ENCODE data around the gene COL17A1.

The COL17A1 gene

GRCh38 chr10:103998805-103999204 lies 86.9 kb downstream of the COL17A1 start:
- no peak overlapping the region for H3K27ac ChIP-seq
- TF ChIP-seq, protein P1, sequence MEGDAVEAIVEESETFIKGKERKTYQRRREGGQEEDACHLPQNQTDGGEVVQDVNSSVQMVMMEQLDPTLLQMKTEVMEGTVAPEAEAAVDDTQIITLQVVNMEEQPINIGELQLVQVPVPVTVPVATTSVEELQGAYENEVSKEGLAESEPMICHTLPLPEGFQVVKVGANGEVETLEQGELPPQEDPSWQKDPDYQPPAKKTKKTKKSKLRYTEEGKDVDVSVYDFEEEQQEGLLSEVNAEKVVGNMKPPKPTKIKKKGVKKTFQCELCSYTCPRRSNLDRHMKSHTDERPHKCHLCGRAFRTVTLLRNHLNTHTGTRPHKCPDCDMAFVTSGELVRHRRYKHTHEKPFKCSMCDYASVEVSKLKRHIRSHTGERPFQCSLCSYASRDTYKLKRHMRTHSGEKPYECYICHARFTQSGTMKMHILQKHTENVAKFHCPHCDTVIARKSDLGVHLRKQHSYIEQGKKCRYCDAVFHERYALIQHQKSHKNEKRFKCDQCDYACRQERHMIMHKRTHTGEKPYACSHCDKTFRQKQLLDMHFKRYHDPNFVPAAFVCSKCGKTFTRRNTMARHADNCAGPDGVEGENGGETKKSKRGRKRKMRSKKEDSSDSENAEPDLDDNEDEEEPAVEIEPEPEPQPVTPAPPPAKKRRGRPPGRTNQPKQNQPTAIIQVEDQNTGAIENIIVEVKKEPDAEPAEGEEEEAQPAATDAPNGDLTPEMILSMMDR (IDR thresholded peaks at IDR 0.05): no peak
- TF ChIP-seq ZFX (IDR thresholded peaks at IDR 0.05; ENCODE audit: borderline replicate concordance): no peak

DNA sequence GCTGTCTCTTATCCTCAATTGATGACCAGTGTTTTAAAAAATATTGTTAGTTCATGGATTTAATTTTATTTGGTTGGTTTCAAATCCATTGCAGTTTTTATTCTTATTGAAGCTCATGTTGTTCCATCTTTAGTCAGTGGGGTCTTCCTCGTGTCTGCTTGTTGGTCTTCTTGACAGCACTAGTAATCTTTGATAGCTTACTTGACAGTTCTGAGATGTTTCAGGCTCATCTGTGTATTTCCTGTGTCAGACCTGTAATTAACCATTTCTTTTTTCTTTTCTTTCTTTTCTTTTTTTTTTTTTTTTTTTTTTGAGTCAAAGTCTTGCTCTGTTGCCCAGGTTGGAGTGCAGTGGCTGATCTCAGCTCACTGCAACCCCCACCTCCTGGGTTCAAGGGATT lies 90.5 kb downstream of the COL17A1 start:
- TF ChIP-seq, protein P1 (IDR thresholded peaks at IDR 0.05): no peak
- no peak for TF ChIP-seq ZFX (IDR thresholded peaks at IDR 0.05; ENCODE audit: borderline replicate concordance)
- H3K27ac ChIP-seq: no peak overlapping the region

DNA sequence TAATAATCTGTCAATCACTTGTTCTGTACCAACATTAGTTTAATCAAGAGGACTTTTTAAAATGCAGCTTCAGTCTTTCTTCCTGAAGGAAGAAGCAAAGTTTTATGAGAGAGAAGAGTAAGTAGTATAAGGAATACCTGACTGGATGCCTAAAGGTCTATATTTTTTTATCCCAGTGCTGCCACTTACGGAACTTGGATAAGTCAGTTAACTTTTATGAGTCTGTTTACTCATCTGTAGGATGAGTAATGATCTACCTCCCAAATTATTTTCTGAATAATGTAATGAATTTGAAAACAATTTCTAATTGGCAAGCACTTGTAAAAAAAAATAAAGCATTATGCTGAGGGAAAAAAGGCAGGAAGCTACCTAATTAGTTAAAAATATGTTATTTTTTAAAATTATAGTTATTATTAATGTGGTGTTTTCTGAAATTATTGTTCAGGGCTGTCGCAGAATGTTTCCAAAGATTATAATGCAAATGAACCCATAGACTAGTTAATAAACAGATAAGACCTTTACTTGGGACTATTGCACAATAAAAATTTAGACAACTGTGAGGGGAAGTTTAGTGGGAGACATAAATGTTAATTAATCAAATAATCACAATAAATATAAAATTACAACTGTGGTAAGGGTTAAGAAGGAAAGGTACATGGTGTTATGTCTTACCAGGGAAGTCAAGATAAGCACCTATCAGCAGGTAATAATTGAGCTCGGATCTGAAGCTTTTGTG lies 94.1 kb downstream of the COL17A1 start:
- H3K27ac ChIP-seq: no peak overlapping the region
- TF ChIP-seq, protein P1 (IDR thresholded peaks at IDR 0.05): no peak
- no peak for TF ChIP-seq ZFX (IDR thresholded peaks at IDR 0.05; ENCODE audit: borderline replicate concordance)

GRCh38 chr10:103990531-103990930 lies 95.1 kb downstream of the COL17A1 start:
- TF ChIP-seq ZFX (IDR thresholded peaks at IDR 0.05; ENCODE audit: borderline replicate concordance): no peak
- TF ChIP-seq, protein P1 (IDR thresholded peaks at IDR 0.05): no peak
- H3K27ac ChIP-seq: no peak overlapping the region

GRCh38 chr10:103990121-103990520 lies 95.6 kb downstream of the COL17A1 start:
- no peak overlapping the region for H3K27ac ChIP-seq
- TF ChIP-seq, protein P1 (IDR thresholded peaks at IDR 0.05): no peak
- TF ChIP-seq ZFX (IDR thresholded peaks at IDR 0.05; ENCODE audit: borderline replicate concordance): no peak

- H3K27ac ChIP-seq: no peak overlapping the region
- TF ChIP-seq ZFX (IDR thresholded peaks at IDR 0.05; ENCODE audit: borderline replicate concordance): no peak
- TF ChIP-seq, protein P1 (IDR thresholded peaks at IDR 0.05): no peak
Observed at GRCh38 chr10:103986360-103986759, 99.3 kb downstream of the COL17A1 start.

- TF ChIP-seq ZFX (IDR thresholded peaks at IDR 0.05; ENCODE audit: borderline replicate concordance): no peak
- TF ChIP-seq, protein P1 (IDR thresholded peaks at IDR 0.05): no peak
- H3K27ac ChIP-seq: no peak overlapping the region
Observed at GRCh38 chr10:103985726-103986125, 100.0 kb downstream of the COL17A1 start.
